ENCODE measurements around the gene ZNF496. TPM values are rescaled to one million over a fixed set of nuclear protein-coding genes. Genes with fewer than 3 reads are reported as not detected.
"Not testable (repeated sequence)": the region's sequence is repeated elsewhere in the genome, so short reads cannot be mapped to it uniquely, and the experiment has no call there.

Gene ZNF496
- polyA plus RNA-seq (2013, experiment 1 of 2; ENCODE audit: insufficient read length), result 19.0 TPM
- 17.4 TPM for polyA plus RNA-seq (2013, experiment 2 of 2; ENCODE audit: insufficient read length)

GRCh38 chr1:247331525-247332214, at the start of gene ZNF496:
TSS of gene ZNF496 (minus strand) at chr1:247331867. CDS start at chr1:247329578, 2,289 bp downstream.
- DNase-seq, result peak; percentile 90

DNA sequence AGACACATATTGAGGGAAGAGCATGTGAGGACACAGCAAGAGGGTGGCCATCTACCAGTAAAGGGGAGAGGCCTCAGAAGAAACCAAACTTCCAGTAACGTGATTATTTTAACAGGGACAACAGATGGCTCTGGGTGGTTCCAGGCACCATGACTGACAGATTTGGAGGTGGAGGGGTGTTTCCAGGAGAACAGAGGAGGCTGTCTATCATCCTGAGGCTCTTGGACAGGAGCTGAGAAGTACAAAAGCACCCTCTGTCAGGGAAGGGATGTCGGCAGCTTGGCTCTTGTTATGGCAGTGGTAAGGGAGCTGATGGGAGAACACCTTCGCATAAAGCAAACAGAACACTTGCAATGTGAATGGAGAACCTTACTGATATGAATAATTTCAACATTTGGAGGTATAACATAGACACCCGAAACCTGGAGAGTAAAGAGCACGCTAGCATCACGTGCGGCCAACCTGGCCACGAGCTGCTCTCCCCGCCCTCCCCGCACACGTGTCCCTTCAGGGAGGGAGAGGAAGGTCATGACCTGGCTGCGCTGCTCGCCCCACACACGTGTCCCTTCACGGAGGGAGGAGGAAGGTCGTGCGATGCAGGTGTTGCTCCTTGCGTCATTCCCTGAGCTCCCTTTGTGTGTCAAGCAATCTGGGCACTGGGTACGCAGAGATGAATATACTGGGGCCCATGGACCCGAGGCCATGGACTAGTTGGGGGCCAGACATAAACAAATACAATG, 46.8 kb upstream of the ZNF496 start:
- DNase-seq, result no peak

DNA sequence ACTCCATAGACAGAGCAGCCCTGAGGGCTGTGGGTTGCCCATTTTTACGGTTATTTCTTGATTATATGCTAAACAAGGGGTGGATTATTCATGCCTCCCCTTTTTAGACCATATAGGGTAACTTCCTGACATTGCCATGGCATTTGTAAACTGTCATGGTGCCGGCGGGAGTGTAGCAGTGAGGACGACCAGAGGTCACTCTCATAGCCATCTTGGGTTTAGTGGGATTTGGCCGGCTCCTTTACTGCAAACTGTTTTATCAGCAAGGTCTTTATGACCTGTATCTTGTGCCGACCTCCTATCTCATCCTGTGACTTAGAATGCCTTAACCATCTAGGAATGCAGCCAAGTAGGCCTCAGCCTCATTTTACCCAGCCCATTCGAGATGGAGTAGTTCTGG, 46.0 kb upstream of the ZNF496 start:
- DNase-seq, result not testable (repeated sequence)

DNA sequence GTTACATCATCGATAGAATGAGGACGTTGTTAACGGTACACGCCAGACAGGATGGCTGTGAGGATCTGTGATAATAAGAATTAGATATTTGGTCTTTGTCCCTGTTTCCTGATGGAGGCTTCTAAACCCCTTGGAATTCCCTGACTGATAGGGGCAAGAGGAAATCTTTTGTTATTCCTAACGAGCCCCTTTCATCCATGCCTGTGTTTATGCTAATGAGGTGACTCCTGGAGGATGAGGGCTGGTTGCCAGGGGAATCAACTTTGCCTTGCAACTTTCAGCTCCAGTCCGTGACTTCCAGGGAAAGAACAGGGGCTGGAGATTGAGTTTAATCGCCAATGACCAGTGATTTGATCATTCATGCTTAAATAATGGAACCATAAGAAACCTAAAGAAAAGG, 45.0 kb upstream of the ZNF496 start:
- DNase-seq, result no peak

- no peak for DNase-seq
Observed at GRCh38 chr1:247375747-247376146, 44.1 kb upstream of the ZNF496 start.

DNA sequence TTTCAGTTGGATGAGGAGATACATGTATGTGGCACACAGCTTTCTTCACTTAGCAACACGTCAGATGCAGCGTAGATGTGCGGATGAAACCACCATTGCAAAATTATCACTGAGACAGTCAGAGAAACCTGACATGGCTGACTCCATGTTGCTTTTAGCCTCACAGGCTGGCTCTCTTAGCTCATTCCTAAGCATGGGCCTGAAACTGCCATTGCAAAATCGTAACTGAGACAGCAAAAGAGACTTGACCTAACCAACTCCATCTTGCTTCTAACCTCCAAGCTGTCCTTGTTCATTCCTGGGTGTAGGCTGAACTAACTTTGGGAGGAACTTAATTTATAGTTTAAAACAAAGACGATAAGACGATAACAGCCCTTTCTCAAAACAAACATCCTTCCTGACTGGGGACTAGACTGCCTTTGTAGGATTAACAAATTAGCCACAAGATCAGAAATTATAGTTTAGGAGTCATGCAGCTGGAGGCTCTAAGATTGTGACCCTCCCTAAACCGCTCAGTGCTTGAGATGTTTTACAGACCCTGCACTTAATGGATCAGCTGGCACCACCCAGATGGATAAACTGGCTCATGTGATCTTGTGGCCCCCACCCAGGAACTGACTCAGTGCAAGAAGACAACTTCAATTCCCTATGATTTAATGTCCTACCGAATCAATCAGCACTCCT, 43.1 kb upstream of the ZNF496 start:
- DNase-seq, result not testable (repeated sequence)

GRCh38 chr1:247373721-247374141, 42.1 kb upstream of the ZNF496 start:
- DNase-seq, result peak; percentile 37

- no peak for DNase-seq
Observed at GRCh38 chr1:247371801-247372259, 40.2 kb upstream of the ZNF496 start.

- DNase-seq, result peak; percentile 43
Observed at GRCh38 chr1:247370786-247371732, 39.4 kb upstream of the ZNF496 start.

GRCh38 chr1:247368490-247369145, 37.0 kb upstream of the ZNF496 start:
- DNase-seq, result no peak

DNA sequence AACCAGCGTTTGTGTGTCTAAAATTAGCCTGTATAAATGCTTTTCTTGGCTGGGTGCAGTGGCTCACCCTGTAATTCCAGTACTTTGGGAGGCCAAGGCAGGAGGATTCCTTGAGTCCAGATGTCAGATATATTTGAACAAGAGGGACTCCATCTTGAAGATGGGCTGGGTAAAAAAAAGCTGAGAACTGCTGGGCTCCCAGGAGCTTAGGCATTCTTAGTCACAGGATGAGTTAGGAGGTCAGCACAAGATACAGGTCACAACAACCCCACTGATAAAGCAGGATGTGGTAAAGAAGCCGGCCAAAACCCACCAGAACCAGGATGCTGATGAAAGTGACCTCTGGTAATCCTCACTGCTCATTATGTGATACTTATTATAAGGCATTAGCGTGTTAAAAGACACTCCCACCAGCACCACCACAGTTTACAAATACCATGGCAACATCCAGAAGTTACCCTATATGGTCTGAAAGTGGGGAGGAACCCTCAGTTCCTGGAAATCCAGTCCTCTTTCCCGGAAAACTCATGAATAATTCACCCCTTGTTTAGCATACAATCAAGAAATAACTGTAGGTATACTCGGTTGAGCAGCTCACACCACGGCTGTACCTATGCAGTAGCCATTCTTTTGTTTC, 36.2 kb upstream of the ZNF496 start:
- peak; percentile 21 for DNase-seq

GRCh38 chr1:247366926-247367645, 35.4 kb upstream of the ZNF496 start:
- no peak for DNase-seq

- DNase-seq, result not testable (repeated sequence)
Observed at GRCh38 chr1:247366345-247366744, 34.7 kb upstream of the ZNF496 start.

DNA sequence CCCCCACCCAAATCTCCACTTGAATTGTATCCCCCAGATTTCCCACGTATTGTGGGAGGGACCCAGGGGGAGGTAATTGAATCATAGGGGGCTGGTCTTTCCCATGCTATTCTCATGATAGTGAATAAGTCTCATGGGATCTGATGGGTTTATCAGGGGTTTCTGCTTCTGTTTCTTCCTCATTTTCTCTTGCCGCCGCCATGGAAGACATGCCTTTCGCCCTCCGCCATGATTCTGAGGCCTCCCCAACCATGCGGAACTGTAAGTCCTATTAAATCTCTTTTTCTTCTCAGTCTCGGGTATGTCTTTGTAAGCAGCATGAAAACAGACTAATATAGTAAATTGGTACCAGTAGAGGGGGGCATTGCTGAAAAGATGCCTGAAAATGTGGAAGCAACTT, 33.4 kb upstream of the ZNF496 start:
- DNase-seq, result no peak

DNA sequence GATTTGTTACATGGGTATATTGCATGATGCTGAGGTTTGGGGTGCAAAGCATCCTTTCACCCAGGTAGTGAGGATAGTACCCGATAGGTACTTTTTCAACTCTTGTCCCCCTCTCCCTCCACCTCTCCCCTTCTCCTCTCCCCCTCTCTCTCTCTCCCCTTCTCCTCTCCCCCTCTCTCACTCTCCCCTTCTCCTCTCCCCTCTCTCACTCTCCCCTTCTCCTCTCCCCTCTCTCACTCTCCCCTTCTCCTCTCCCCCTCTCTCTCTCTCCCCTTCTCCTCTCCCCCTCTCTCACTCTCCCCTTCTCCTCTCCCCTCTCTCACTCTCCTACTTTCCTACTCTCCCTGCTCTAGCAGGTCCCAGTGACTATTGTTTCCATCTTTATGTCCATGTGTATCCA, 31.3 kb upstream of the ZNF496 start:
- DNase-seq, result not testable (repeated sequence)

DNA sequence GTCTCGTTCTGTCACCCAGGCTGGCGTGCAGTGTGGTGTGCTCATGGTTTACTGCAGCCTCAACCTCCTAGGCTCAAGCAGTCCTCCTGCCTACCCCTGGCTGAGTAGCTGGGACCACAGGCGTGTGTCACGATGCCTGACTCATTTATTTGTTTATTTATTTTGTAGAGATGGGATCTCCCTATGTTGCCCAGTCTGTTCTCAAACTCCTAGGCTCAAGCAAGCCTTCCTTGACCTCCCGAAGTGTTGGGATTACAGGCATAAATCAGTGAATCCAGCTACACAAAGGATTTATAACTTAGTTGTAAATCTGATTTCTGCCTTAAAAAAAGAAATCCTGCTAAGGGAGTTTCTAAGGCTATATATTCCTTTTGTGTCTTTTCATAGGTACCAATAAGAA, 30.5 kb upstream of the ZNF496 start:
- DNase-seq, result no peak

DNA sequence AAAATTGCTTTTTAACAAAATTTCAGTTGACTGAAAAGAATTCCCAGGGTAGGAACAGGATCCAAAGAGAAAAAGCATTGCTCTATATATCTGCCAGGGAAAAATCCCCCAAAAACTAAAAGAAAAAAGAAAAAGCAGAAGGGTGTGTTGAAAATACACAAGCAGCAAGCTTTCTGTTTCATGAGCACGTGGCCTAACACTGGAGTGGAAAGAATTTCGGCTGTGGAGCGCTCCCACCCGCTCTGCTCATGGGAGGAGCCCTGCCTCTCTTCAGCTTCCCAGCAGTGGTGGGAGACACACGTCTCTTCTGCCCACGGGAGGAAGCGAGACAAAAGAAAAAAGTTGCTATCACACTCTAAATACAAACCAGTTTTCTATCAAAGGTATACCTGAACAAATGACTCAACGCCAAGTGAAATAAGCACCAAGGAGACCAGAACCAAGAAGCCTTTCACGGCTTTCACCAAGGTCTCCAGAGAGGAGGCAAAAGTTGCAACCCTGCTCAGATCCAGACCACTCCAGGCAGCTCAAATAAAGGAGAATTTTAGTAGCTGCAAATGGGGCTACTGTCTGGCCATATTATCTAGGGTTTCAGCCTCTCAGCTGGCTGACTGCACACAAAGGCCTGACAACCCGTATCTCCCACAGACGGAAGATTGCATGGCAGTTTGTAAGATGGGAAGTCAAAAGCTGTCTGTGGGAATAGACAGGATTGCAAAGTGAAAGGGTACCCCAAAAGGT, 29.5 kb upstream of the ZNF496 start:
- DNase-seq, result peak; percentile 31

GRCh38 chr1:247360116-247360898, 28.6 kb upstream of the ZNF496 start:
- DNase-seq, result no peak

DNA sequence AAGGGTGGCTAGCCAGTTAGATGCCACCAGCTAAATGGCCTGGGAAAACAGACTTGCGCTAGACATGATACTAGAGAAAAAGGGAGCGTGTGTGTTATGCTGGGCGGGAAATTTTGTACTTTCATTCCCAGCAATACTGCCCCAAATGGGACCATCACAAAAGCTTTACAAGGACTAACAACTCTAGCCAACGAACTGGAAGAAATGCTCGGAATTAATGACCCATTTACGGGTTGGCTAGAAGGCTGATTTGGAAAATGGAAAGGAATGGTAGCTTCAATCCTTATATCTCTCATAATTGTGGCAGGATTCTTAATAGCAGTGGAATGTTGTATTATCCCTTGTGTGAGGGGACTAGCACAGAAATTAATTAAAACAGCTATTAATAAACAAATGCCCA, 27.9 kb upstream of the ZNF496 start:
- no peak for DNase-seq
